Stimulated activated CD8-positive, alpha-beta memory T cell treated with anti-CD3 and anti-CD28 coated beads, Interleukin-15, amount 100 ng/mL, for 4 hours (primary cell): ENCODE measurements around the gene SRSF6.
"Not testable (repeated sequence)": the region's sequence is repeated elsewhere in the genome, so short reads cannot be mapped to it uniquely, and the experiment has no call there.

Experiments
- DNase-seq, 2 donors: peaks; one replicate each; pipeline ENCODE4 v3.0.0-alpha.2; 2020; ENCODE audit warnings: low read depth in 2 of 2

Gene SRSF6

DNA sequence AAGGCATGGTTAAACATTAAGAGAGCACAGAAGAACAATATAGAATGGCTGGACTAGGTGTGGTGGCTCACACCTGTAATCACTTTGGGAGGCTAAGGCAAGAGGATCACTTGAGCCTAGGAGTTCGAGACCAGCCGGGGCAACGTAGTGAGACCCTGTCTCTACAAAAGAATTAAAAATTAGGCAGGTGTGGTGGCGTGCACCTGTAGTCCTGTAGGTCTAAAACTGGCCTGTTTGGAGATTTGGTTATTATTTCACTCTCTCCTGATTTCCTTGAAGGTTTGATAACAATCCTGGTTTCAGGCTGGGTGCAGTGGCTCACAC, 15.6 kb downstream of the SRSF6 start:
- no peak for DNase-seq

DNA sequence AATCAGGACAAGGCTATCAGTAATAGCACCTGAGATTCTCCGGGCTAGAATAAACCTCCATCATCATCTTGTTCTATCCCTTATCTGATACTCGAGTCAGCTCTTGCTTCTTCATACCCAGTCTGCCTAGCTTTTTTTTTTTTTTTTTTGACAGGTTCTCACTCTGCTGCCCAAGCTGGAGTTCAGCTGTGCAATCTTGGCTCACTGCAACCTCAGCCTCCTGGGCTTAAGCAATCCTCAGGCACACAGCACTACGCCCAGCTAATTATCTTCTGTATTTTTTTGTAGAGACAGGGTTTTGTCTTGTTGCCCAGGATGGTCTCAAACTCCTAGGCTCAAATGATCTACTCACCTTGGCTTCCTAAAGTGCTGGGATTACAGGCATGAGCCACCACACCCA, 19.5 kb downstream of the SRSF6 start:
- DNase-seq = no peak

DNA sequence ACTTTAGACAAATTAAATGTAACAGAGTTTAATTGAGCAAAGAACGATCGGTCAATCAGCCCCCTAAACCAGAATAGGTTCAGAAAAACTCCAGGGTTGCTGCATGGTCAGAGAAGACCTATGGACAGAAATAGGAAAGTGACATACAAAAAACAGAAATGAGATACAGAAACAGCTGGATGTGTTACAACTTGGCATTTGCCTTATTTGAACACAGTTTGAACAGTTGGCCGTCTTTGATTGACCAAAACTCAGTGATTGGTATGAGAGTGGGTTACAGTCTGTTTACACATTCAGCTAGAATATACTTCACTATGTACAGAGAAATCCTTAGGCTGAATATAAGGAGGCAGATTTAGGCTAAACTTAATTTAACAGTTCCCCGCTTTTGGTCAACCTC, 19.9 kb downstream of the SRSF6 start:
- no peak for DNase-seq

DNA sequence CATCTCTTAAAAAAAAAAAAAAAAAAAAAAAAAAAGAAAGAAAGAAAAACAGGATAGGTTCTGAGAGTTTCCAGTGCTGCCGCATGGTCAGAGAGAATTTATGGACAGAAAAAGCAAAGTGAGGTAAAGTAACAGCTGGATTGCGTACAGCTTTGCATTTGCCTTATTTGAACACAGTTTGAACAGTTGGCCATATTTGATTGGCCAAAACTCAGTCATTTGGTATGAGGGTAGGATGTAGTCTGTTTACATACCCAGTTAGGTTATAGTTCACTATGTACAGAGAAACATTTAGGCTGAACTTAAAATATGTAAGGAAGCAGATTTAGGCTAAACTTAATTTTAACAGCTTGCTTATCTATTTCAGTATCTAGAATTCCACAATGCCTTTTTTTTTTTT, 32.3 kb downstream of the SRSF6 start:
- no peak for DNase-seq

DNA sequence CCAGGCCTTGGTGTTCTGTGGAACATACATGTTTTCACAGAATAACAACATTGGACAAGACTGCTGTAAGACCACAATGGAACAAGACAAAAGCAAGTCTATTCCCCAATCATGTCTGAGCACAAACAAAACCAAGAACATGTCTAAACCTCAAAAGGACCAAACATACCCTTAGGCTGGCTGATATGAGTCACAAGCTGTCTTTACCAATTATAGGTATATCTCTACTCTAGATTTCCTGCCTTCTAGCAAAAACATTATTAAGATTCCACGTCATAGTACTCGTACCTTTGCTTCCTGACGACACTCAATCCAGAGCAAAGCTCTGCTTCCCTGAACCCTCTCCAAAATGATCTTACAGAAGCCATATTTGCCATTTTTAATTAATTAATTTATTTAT, 34.4 kb downstream of the SRSF6 start:
- DNase-seq = no peak

DNA sequence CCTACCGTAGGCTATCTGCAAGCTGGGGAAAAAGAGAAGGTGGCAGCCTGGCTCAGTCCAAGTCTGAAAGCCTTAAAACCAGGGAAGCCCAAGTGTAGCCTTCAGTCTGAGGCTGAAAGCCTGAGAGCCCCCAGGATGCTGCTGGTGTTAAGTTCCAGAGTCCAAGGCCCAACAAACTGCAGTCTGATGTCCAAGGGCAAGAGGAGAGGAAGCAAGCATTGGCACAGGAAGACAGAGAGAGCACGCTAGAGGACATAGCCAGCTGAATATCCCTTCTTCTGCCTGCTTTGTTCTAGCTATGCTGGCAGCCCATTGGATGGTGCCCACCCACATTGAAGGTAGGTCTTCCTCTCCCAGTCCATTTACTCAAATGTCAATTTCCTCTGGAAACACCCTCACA, 37.7 kb downstream of the SRSF6 start:
- DNase-seq = no peak

DNA sequence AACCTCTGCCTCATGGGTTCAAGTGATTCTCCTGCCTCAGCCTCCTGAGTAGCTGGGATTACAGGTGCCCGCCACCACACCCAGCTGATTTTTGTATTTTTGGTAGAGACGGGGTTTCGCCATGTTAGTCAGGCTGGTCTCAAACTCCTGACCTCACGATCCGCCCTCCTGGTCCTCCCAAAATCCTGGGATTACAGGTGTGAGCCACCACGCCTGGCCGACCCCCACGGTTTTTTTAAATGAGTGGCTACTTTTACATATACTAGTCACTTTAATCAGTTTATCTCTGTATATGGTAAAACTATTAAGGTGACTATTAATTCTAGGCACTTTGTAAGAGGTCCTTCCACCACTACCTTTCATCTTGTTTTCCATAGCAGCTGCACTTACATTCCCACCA, 44.3 kb downstream of the SRSF6 start:
- not testable (repeated sequence) for DNase-seq

DNA sequence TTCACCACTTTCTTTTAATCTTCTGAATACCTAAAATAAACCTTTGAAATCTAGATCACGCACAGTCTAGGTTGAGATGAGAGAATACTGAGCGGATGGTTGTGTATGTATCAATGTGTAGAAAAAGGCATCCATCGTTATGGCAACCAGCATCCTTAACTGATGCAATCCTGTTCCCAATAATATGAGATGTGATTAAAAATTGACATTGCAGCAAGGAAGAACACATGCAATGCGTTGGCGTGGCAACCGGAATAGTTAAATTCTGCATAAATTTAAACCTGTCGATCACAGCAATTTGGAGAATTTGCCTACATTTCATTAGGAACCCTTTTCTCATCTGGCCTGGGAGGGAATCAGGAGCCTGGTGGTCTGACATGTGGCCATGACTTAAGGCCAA, 48.5 kb downstream of the SRSF6 start:
- DNase-seq = no peak

DNA sequence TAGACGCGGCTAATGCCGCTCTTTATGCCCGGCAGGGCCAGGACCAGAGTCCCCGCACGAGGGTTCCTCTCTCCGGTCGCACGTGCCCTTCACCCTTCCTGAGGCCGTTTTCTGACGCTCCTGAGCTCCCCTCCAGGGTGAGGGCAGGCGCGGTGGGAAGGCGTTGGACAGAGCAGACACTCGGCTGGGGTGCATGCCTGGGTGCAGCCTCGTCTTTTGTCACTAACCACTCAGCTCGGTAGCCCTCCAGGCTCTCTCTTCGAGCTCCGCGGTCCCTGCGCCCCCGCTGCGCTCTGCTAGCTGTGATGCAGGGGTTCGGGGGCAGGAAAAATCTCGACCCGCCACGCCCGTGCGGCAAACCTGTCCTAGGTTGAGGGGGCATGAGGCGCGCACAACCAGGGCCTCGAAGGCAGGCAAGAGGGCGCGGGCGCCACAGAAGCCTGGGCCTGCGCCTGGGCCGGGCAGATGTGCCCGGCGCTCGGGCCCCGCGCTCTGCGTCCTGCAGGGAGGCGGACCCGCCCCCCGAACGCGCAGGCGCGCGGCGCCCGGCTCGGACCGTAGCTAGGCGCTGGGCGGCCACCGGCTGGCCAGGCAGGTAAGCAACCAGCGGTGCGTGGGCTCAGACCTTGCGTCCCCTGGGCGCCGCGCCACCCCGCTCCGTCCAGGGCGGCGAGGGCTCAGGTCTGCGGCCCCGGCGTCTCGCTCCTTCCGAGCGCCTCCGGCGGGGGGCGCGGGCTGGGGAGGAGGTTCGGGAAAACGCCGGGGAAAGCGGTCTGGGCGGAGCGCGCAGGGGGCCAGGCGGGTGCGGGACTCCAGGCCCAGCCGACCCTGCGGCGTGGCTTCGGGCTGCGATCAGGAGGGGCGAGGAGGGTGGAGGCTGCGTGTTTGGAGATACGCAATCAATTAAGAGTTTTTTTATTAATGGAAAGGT, 49.7 kb downstream of the SRSF6 start, which contains the start of gene L3MBTL1:
L3MBTL1 (plus strand) TSS at position 548 of the 931 bp plus-strand sequence. CDS start 5,807 bp downstream, outside the sequence.
- no peak for DNase-seq

DNA sequence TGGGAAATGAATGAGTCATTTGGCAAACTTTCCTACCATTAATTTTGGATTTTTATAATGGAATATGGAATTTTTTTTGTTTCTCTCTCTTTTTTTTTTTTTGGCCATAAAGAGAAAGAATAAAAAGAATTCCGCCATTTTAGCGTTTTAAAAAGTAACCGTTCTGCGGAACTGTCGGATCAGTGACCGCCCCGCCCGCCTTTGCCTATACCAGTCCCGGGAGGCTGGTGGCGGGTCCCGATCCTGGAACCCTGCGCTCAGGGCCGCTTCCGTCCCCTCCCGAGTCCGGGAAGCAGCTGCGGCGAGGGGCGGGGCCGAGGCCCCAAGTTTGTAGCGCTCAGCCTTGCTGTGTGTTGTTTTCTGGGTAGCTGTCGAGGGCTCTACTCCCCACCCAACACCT, 50.4 kb downstream of the SRSF6 start:
- DNase-seq = no peak

DNA sequence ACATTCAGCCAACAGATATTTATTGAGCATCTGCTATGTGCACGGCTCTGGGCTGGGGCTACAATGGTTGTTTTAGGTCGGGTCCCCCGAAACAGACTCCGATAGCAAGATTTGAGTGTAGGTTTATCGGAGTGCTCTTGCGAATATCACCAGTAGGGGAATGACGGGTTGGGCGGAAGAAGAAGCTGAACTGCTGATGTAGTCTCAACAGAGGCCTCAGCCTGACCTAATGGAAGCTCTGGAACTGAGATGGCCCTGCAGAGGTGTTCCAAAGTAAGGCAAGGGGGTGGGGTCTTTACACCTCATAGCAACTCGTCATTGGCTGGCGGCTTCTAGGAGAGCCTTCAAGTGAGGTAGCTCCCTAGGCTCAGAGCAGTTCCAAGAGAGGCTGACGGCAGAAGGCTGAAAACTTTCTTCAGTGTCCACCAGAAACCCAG, 50.9 kb downstream of the SRSF6 start:
- DNase-seq = no peak

DNA sequence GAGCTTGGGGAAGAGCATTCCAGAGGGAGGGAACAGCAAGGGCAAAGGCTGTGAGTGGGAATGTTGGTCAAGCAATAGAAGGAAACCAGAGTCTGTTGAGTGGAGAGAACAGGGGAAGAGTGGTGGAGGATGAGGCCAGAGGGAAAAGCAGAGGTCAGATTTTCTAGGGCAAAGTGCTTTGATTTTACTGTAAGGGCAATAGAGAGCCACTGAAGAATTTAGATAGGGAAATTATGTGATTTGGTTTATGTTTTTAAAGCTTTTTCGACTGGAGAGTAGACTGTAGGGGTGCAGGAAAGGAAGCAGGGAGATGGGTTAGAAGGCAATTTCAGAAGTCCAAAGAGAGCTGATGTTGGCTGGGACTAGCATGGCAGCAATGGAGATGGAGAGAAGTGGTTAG, 54.2 kb downstream of the SRSF6 start:
- DNase-seq = no peak

DNA sequence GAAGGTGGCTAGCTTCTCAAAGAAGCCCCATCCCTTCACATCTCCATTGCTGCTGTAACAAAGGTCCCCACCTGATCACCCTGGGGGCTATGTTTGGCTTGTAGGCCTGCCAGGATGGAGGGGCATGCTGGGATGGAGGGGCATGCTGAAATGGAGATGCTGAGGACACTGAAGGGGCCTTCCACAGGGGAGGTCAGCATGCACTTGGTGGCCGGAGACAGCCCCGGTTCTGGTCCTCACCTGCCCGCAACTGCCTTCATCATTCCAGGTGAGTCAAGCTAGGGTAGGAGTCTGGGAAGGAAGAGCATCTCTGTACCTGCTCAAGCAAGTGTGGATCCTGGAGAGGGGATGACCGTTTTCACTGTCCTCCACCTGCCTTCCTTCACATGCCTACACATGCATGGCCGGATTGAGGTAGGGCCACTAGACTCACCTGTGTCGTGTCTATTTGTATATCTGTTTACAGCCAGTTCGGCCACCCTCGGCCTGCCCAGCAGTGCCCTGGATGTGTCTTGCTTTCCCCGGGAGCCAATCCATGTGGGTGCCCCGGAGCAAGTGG, 55.8 kb downstream of the SRSF6 start:
- no peak for DNase-seq
